Measurements from ENCODE around the gene PKIG. TPM values are rescaled to one million over a fixed set of nuclear protein-coding genes. Genes with fewer than 3 reads are reported as not detected.

PKIG gene
- total RNA-seq, 1 experiment from 2014 or later, result 64.9 TPM

DNA sequence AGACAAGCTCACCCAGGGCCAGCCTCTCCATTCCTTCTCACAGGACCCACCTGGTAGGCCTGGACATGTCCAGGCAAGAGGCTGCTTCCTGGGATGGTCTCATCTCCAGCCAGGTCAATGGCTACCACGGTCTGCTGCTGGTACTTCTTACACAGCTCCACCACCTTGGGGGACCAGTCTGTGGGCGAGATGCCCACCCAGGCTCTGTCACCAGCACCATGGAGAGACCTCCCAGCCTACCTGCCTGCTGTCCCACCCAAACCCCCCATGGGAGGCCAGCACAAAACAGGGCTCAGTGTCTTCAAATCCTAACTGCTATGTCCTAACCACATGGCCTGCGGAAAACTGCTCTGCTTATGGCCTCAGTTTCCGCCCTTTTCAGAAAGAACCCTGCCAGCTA lies 41.8 kb downstream of the PKIG start:
- ChIA-PET CTCF (no interaction called here), POLR2A (ENCODE audit: low non-redundant PET) (no interaction called here)
- intact Hi-C loops (cut with micrococcal nuclease; ENCODE audit: unreplicated experiment), result no loop called here
- peaks cover 26% of the 10 kb centered on the region for H3K36me3 ChIP-seq (ENCODE audit: insufficient read depth, low read length, poor library complexity, severe bottlenecking)
- H3K9me3 ChIP-seq (ENCODE audit: low read depth, low read length, poor library complexity, severe bottlenecking), result no peaks in the 10 kb centered on the region
- no peaks in the 10 kb centered on the region for H3K4me1 ChIP-seq (ENCODE audit: insufficient read depth, low read length, poor library complexity, severe bottlenecking)
- no peak overlapping the region for H3K27ac ChIP-seq (ENCODE audit: low read depth, low read length, poor library complexity, severe bottlenecking)
- H3K27me3 ChIP-seq (replicated peaks; ENCODE audit: insufficient read depth, low read depth, low read length, poor library complexity), result no peaks in the 10 kb centered on the region
- no peak for DNase-seq (ENCODE audit: low spot score)
- BruUV-seq (replicated peaks), result no TSS peak
- no peak overlapping the region for H3K4me3 ChIP-seq (ENCODE audit: low read depth, low read length, poor library complexity, severe bottlenecking)
- TF ChIP-seq, protein P1, sequence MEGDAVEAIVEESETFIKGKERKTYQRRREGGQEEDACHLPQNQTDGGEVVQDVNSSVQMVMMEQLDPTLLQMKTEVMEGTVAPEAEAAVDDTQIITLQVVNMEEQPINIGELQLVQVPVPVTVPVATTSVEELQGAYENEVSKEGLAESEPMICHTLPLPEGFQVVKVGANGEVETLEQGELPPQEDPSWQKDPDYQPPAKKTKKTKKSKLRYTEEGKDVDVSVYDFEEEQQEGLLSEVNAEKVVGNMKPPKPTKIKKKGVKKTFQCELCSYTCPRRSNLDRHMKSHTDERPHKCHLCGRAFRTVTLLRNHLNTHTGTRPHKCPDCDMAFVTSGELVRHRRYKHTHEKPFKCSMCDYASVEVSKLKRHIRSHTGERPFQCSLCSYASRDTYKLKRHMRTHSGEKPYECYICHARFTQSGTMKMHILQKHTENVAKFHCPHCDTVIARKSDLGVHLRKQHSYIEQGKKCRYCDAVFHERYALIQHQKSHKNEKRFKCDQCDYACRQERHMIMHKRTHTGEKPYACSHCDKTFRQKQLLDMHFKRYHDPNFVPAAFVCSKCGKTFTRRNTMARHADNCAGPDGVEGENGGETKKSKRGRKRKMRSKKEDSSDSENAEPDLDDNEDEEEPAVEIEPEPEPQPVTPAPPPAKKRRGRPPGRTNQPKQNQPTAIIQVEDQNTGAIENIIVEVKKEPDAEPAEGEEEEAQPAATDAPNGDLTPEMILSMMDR (conservative IDR thresholded peaks at IDR 0.05; ENCODE audit: low read depth, low read length), result no peak
- no peak for TF ChIP-seq EZH2 (IDR thresholded peaks at IDR 0.05; ENCODE audit: borderline replicate concordance, low read depth, low read length, poor library complexity, severe bottlenecking)

DNA sequence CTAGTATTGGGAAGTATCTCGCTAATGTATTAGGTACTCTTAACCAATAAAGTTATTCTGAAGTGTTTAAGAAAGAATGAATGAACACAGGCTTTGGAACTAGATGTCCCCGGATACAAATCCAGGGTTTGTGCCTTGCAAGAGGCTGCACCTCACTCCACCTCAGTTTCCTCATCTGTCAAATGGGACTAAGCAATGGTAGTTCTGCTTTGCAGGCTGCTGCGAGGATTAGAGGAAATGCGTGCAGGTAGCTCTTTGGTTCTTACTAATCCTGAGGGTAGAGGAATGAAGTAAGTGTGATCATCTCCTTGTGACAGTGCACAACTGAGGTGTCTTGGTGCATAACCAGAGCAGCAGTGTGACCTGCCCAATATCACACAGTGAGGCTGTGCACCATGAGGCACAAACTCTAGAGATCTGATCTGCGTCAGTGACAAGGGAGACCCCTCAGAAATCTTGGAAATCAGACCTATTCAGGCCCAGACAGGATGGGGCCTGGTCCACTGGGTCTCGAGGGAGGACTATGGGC lies 42.4 kb downstream of the PKIG start:
- Histone ChIP-seq H3K27ac (ENCODE audit: low read depth, low read length, poor library complexity, severe bottlenecking) (no peak overlapping the region), H3K9me3 (ENCODE audit: low read depth, low read length, poor library complexity, severe bottlenecking) (no peaks in the 10 kb centered on the region), H3K36me3 (ENCODE audit: insufficient read depth, low read length, poor library complexity, severe bottlenecking) (peaks cover 19% of the 10 kb centered on the region), H3K4me3 (ENCODE audit: low read depth, low read length, poor library complexity, severe bottlenecking) (no peak overlapping the region), H3K4me1 (ENCODE audit: insufficient read depth, low read length, poor library complexity, severe bottlenecking) (no peaks in the 10 kb centered on the region), H3K27me3 (replicated peaks; ENCODE audit: insufficient read depth, low read depth, low read length, poor library complexity) (no peaks in the 10 kb centered on the region)
- CTCF ChIA-PET, result no interaction called here
- POLR2A ChIA-PET (ENCODE audit: low non-redundant PET), result no interaction called here
- intact Hi-C loops (cut with micrococcal nuclease; ENCODE audit: unreplicated experiment), result no loop called here
- TF ChIP-seq, protein P1 (conservative IDR thresholded peaks at IDR 0.05; ENCODE audit: low read depth, low read length), result no peak
- no peak for TF ChIP-seq EZH2 (IDR thresholded peaks at IDR 0.05; ENCODE audit: borderline replicate concordance, low read depth, low read length, poor library complexity, severe bottlenecking)
- no peak for DNase-seq (ENCODE audit: low spot score)
- BruUV-seq (replicated peaks), result no TSS peak

DNA sequence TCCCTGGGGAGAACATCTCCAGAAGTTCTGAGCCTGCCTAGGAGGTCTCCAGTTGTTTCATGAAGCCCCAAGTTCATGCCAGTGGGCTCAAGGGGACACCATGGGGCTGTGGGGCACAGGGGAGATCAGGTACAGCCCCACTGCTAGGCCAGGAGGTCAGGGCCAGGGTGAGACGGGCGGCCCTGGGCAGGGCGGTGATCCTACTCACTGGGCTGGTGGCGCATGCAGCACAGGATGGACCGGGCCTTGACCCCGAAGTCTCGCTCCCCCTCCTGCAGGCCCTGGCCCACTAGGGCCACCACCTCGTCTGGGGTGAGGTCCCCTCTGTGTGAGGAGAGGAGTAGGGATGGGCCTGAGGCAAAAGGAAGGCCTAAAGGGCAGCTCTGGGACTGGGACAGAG lies 43.0 kb downstream of the PKIG start:
- no peaks in the 10 kb centered on the region for H3K9me3 ChIP-seq (ENCODE audit: low read depth, low read length, poor library complexity, severe bottlenecking)
- CTCF ChIA-PET, result no interaction called here
- no TSS peak for BruUV-seq (replicated peaks)
- intact Hi-C loops (cut with micrococcal nuclease; ENCODE audit: unreplicated experiment), result no loop called here
- DNase-seq (ENCODE audit: low spot score), result no peak
- H3K27me3 ChIP-seq (replicated peaks; ENCODE audit: insufficient read depth, low read depth, low read length, poor library complexity), result no peaks in the 10 kb centered on the region
- H3K4me3 ChIP-seq (ENCODE audit: low read depth, low read length, poor library complexity, severe bottlenecking), result no peak overlapping the region
- TF ChIP-seq EZH2 (IDR thresholded peaks at IDR 0.05; ENCODE audit: borderline replicate concordance, low read depth, low read length, poor library complexity, severe bottlenecking), result no peak
- TF ChIP-seq, protein P1 (conservative IDR thresholded peaks at IDR 0.05; ENCODE audit: low read depth, low read length), result no peak
- peaks cover 14% of the 10 kb centered on the region for H3K36me3 ChIP-seq (ENCODE audit: insufficient read depth, low read length, poor library complexity, severe bottlenecking)
- no peaks in the 10 kb centered on the region for H3K4me1 ChIP-seq (ENCODE audit: insufficient read depth, low read length, poor library complexity, severe bottlenecking)
- H3K27ac ChIP-seq (ENCODE audit: low read depth, low read length, poor library complexity, severe bottlenecking), result no peak overlapping the region
- POLR2A ChIA-PET (ENCODE audit: low non-redundant PET), result no interaction called here

All from A673 (cell line).